ENCODE results near the gene SLC1A5. TPM values are rescaled to one million over a fixed set of nuclear protein-coding genes. Genes with fewer than 3 reads are reported as not detected.

The SLC1A5 gene
- total RNA-seq, 6 experiments from 2014 or later: 263 to 310 (median 281) TPM

DNA sequence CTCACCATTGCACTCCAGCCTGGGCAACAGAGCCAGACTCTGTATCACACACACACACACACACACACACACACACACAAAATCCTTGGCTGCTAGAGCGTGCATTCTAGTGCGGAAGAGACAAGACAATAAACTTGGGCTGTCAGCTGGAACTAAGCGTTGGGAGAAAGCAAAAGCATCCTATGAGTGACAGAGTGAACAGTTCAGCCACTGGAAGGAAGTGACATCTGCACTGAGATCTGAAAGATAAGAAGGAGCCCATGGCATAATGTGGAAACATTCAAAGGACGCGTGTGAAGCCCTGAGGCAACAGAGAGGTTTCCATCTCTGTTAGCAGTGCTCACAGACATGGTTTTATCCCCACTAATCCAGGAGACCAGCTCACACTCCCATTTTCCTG lies 3.5 kb upstream of the SLC1A5 start:
- Mint-ChIP-seq H3K9me3 (no peaks in the 10 kb centered on the region), H3K36me3 (ENCODE audit: low read depth) (peaks cover 3% of the 10 kb centered on the region), H3K4me3 (peak overlapping the region; percentile 75), H3K27ac (peak overlapping the region; percentile 82), H3K4me1 (ENCODE audit: low read depth) (peaks cover 35% of the 10 kb centered on the region), H3K27me3 (ENCODE audit: insufficient read depth) (peaks cover 4% of the 10 kb centered on the region)
- peak; percentile 86 for DNase-seq
- TF ChIP-seq, protein P1, sequence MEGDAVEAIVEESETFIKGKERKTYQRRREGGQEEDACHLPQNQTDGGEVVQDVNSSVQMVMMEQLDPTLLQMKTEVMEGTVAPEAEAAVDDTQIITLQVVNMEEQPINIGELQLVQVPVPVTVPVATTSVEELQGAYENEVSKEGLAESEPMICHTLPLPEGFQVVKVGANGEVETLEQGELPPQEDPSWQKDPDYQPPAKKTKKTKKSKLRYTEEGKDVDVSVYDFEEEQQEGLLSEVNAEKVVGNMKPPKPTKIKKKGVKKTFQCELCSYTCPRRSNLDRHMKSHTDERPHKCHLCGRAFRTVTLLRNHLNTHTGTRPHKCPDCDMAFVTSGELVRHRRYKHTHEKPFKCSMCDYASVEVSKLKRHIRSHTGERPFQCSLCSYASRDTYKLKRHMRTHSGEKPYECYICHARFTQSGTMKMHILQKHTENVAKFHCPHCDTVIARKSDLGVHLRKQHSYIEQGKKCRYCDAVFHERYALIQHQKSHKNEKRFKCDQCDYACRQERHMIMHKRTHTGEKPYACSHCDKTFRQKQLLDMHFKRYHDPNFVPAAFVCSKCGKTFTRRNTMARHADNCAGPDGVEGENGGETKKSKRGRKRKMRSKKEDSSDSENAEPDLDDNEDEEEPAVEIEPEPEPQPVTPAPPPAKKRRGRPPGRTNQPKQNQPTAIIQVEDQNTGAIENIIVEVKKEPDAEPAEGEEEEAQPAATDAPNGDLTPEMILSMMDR (IDR thresholded peaks at IDR 0.05): no peak

DNA sequence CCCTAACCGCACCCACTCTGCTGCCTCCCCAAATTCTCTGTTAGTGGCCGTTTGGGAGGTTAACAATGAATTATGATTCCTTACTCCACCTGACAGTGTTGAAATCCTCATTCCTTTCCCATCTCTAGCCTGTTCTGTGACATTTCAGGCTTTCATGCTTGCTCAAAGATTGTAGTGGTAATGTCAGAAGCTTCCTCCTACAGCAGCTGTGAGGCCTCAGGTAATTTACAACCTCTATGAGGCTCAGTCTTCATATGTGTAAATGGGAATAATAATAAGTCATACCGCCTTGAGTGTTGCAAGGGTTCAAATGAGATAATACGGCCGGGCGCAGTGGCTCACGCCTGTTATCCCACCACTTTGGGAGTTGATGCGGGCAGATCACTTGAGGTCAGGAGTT lies 977 bp upstream of the SLC1A5 start:
- H3K36me3 Mint-ChIP-seq (ENCODE audit: low read depth): peaks cover 27% of the 10 kb centered on the region

DNA sequence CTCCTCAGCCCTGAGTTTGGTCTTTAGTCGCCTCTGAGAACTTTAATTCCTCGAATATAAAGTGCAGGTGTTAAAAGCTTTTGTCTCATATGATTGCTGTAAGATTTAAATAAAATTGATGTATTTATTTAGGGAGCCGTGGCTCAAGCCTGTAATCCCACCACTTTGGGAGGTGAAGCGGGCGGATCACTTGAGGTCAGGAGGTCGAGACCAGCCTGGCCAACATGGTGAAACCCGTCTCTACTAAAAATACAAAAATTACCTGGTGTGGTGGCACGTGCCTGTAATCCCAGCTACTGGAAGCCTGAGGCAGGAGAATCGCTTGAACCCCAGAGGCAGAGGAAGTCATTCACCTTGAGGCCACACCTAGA lies 559 bp upstream of the SLC1A5 start:
- Mint-ChIP-seq H3K4me1 (ENCODE audit: low read depth) (peaks cover 57% of the 10 kb centered on the region), H3K36me3 (ENCODE audit: low read depth) (peaks cover 31% of the 10 kb centered on the region), H3K27ac (no peak overlapping the region), H3K4me3 (no peak overlapping the region), H3K27me3 (ENCODE audit: insufficient read depth) (peaks cover 2% of the 10 kb centered on the region; the same call in 1 of the 2 replicates), H3K9me3 (no peaks in the 10 kb centered on the region)
- TF ChIP-seq, protein P1 (IDR thresholded peaks at IDR 0.05): no peak
- DNase-seq: no peak

More for the DNA sequence above, 977 bp upstream of the SLC1A5 start:
- Mint-ChIP-seq H3K27ac (no peak overlapping the region), H3K9me3 (no peaks in the 10 kb centered on the region), H3K4me3 (no peak overlapping the region), H3K4me1 (ENCODE audit: low read depth) (peaks cover 54% of the 10 kb centered on the region), H3K27me3 (ENCODE audit: insufficient read depth) (peaks cover 2% of the 10 kb centered on the region; the same call in 1 of the 2 replicates)
- TF ChIP-seq, protein P1 (IDR thresholded peaks at IDR 0.05): no peak
- no peak for DNase-seq

DNA sequence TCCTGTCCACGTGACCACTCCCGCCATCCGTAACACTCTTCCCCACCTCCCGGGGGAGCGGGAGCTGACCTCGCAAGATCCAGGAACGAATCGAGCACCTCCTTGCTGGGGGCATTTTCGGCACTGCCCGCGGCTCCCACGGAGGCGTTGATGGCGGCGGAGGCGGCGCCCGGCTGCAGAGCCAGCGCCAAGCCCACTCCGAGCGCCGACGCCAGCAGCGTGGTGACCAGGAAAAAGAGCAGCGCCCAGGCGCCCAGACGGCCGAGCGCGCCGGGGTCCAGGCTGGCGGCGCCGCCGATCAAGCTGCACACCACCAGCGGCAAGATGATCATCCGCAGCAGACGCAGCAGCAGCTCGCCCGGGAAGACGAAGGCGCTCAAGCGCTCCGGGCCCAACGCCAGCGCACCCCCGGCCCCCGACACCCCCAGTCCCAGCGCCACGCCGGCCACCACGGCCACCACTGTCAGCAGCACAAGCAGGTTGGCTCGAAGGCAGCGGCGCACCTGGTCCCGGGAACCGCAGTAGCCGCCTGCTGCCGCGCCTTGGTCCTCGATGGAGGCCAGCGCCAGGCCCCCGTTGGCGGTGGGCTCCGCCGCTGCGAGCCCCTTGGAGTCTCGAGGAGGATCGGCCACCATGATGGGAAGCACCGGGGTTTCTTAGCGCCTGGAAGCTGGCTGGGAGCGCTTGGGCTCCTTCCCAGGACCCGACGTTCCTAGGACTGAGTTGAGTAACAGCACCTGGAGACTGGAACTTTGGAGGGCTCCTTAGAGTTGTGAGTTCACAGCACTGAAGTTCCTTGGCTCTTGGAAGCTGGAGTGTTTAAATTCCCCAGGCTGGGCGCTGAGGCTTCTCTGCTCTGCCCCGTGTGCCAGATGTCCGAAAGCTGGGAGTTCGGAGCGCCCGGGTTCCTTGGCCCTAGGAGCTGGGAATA lies 798 bp downstream of the SLC1A5 start:
- peaks cover 41% of the 10 kb centered on the region for H3K36me3 Mint-ChIP-seq (ENCODE audit: low read depth)
- peak; percentile 57 for DNase-seq
- peaks cover 4% of the 10 kb centered on the region; the same call in 1 of the 2 replicates for H3K27me3 Mint-ChIP-seq (ENCODE audit: insufficient read depth)
- H3K9me3 Mint-ChIP-seq: no peaks in the 10 kb centered on the region
- TF ChIP-seq, protein P1 (IDR thresholded peaks at IDR 0.05): no peak; the same call in 1 of the 2 replicates
- peaks cover 57% of the 10 kb centered on the region for H3K4me1 Mint-ChIP-seq (ENCODE audit: low read depth)
- peak overlapping the region; percentile 97 for H3K4me3 Mint-ChIP-seq
- peak overlapping the region; percentile 97 for H3K27ac Mint-ChIP-seq

DNA sequence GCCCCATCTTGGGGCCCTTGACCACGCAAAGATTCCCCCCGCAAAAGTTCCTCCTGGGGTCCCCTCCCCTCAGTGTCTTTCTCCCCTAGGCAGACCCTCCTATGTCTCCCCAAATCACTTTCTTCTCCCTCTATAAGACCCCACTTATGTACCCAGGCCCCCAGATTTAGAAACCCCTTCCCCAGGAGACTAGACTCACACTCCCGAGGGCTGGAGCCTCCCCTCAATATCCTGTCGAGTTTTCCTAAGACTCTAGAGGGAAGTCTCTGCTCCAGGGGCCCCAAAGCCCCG lies 1.4 kb downstream of the SLC1A5 start:
- H3K9me3 Mint-ChIP-seq: no peaks in the 10 kb centered on the region
- peaks cover 54% of the 10 kb centered on the region for H3K4me1 Mint-ChIP-seq (ENCODE audit: low read depth)
- H3K27me3 Mint-ChIP-seq (ENCODE audit: insufficient read depth): peaks cover 4% of the 10 kb centered on the region; the same call in 1 of the 2 replicates
- TF ChIP-seq, protein P1 (IDR thresholded peaks at IDR 0.05): no peak
- peak overlapping the region; percentile 97 for H3K27ac Mint-ChIP-seq
- peaks cover 42% of the 10 kb centered on the region for H3K36me3 Mint-ChIP-seq (ENCODE audit: low read depth)
- DNase-seq: no peak
- peak overlapping the region; percentile 97 for H3K4me3 Mint-ChIP-seq
